Measurements from ENCODE around the gene DECR2. TPM values are rescaled to one million over a fixed set of nuclear protein-coding genes. Genes with fewer than 3 reads are reported as not detected.

DECR2 gene, protein sequence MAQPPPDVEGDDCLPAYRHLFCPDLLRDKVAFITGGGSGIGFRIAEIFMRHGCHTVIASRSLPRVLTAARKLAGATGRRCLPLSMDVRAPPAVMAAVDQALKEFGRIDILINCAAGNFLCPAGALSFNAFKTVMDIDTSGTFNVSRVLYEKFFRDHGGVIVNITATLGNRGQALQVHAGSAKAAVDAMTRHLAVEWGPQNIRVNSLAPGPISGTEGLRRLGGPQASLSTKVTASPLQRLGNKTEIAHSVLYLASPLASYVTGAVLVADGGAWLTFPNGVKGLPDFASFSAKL
- polyA plus RNA-seq (2013, experiment 1 of 2), result 12.8 TPM
- polyA plus RNA-seq (2013, experiment 2 of 2), result 15.0 TPM

DNA sequence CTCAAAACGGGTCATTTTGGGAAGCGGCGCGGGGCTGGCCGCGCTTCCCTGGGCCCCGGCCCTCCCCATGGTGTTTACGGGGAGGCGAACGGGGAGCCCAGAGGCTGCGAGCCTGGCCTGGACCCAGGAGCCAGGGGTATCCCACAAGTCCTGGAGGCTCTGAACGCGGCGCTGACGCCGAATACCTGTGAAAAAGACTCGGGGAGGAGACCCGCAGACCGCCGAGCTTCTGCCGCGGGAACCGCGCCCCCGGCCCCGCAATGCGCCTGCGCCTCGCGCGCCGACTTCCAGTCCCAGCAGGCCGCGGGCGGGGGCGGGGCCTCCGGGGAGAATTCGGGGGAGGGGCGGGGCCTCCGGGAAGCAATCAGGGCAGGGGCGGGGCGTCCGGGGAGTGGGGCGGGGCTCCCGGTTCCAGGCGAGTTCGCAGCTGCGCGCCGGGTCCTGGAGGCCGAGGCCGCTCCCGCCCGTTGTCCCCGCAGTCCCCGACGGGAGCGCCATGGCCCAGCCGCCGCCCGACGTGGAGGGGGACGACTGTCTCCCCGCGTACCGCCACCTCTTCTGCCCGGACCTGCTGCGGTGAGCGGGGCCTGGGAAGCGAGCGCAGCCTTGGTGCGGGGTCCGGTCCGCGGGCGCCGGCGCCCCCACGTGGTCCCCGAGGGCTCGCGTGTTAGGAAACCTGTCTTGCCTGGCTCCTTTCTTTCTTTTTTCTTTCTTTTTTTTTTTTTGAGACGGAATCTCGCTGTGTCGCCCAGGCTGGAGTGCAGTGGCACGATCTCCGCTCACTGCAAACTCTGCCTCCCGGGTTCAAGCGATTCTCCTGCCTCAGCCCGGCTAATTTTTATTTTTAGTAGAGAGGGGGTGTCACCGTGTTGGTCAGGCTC lies at the start of gene DECR2:
Gene DECR2, plus strand, starts transcription at position 418 of the 881 bp plus-strand sequence. Its CDS starts 79 bp downstream, at position 497.
- peaks cover 22% of the 10 kb centered on the region for H3K36me3 ChIP-seq (ENCODE audit: insufficient read depth, low read length)
- peak within 1 kb of the TSS; percentile 92 for H3K4me3 ChIP-seq (ENCODE audit: low read length)
- H3K27ac ChIP-seq (ENCODE audit: low read depth, low read length), result peak within 1 kb of the TSS; percentile 93
- H3K9me3 ChIP-seq (ENCODE audit: insufficient read depth, low read depth, low read length), result no peaks in the 10 kb centered on the region
- 1% methylated on average over 91 of the region's 91 CpGs for WGBS
- no peaks in the 10 kb centered on the region for H3K27me3 ChIP-seq (ENCODE audit: insufficient read depth, low read length)
- H3K9ac ChIP-seq (ENCODE audit: low read depth, low read length), result peak within 1 kb of the TSS; percentile 92
- peaks cover 8% of the 10 kb centered on the region for H3K4me1 ChIP-seq (ENCODE audit: insufficient read depth, low read length)

DNA sequence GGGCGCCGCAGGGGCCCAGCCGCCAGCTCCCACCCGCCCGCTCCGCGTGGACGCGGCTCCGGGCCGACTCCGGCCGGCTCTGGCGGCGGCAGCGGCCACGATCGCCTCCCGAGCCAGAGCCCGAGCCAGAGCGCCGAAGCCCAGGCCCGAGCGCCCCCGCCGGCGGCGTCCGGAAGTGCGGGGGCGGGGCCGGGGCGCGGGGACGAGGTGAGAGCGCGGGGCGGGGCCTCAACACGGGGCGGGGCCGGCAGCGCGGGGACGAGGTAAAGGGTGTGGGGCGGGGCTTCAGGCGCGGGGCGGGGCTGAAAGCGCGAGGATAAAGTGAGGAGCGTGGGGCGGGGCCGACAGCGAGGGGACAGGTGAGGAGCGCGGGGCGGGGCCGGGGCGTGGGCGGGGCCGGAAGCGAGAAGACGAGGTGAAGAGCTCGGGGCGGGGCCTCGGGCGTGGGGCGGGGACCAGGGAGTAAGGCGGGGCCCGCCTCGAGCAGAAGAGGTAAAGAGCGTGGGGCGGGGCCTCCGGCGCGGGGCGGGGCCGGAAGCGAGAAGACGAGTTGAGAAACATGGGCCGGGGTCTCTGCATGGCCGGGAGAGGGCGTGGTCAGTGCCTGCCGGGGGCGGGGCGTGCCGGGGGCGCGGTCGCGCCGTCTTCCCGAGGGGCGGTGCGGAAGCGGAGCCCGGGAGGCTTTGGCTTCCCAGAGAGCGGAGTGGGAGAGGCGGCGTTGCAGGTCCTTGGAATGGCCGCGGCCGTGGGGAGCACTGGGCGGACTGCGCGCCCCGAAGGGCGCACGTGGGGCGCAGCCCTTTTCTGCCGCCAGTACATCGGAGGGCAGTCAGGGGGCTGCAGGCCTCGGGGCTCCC lies 48.9 kb upstream of the DECR2 start, which contains the start of gene AXIN1:
Gene AXIN1, minus strand, starts transcription at position 177 of the 857 bp plus-strand sequence. CDS start 5,698 bp downstream, outside the sequence.
- WGBS, result 1% methylated on average over 113 of the region's 113 CpGs
- peak within 1 kb of the TSS; percentile 83 for H3K4me3 ChIP-seq (ENCODE audit: low read length)
- H3K9me3 ChIP-seq (ENCODE audit: insufficient read depth, low read depth, low read length), result no peaks in the 10 kb centered on the region
- no peak within 1 kb of the TSS for H3K27ac ChIP-seq (ENCODE audit: low read depth, low read length)
- H3K9ac ChIP-seq (ENCODE audit: low read depth, low read length), result peak within 1 kb of the TSS; percentile 86
- H3K36me3 ChIP-seq (ENCODE audit: insufficient read depth, low read length), result peaks cover 13% of the 10 kb centered on the region
- no peaks in the 10 kb centered on the region for H3K4me1 ChIP-seq (ENCODE audit: insufficient read depth, low read length)
- no peaks in the 10 kb centered on the region for H3K27me3 ChIP-seq (ENCODE audit: insufficient read depth, low read length)

DNA sequence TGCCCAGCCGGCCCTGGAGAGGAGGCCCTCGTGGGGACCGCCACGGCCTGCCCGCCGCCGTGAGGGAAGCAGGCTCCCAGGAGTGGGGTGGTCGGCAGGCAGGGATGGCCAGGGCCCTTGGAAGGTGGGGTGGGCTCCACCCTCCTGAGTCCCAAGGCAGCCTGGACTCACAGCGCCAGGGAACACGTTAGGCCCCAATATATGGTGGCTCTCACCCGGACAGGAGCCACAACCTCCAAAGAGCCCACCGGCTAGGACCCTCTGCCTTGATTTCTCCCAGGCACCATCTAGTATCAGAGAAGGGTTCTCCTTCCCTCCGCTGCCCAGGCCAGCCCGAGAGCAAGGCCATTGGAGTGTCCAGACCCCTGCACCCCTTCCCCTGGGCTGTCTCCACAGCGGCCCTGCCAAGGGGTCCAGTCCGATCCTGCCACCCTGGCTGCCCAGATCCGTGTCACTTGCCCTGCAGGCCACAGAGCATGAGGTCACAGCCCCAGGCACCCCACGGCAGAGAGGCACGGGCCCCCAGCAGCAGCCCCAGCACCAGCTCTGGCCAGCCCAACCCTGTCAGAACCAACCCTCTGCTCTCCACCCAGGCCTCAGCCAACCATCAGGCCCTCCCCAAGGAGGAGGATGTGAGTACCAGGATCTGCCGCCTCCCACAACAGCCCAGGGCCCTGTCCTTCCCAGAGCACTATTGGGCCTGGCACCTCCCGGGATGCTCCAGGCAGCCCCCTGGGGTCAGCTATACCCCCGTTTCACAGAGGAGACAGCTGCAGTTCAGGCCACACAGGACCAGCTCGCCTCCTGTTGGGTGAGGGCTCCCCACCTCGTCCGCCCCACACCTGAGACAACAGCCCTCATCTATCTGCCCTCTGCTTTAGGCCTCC lies 48.0 kb upstream of the DECR2 start:
- Histone ChIP-seq H3K4me3 (ENCODE audit: low read length) (peak overlapping the region; percentile 68), H3K4me1 (ENCODE audit: insufficient read depth, low read length) (no peaks in the 10 kb centered on the region), H3K27ac (ENCODE audit: low read depth, low read length) (no peak overlapping the region)

DNA sequence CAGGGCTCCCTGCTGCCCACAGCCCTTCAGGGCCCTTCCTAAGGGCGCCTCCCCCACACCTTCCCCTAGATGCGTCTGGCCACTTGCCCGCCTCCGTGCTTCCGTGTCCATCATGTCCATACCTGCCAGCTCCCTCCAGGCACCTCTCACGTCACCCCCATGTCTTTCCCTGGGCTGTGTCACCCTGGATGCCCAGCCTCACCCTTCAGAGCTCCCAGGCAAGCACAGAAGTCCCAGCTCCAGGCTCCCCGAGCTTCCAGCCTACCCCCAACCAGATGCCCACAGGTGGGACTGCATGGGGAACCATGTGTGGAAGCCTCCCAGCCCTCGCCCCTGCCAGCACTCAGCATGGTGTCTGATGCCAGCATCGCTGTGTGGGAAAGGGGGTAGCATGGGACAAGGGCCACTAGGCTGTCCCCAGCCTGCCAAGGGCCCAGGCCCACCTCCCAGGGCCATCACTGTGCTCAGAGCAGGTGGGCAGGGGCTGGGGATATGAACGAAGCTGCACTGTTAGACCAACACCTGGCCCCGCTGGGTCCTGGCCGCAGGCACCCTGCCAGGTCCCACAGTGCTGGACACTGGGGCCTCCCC lies 47.3 kb upstream of the DECR2 start:
- Histone ChIP-seq H3K4me3 (ENCODE audit: low read length) (no peak overlapping the region), H3K9me3 (ENCODE audit: insufficient read depth, low read depth, low read length) (no peaks in the 10 kb centered on the region), H3K36me3 (ENCODE audit: insufficient read depth, low read length) (peaks cover 11% of the 10 kb centered on the region), H3K4me1 (ENCODE audit: insufficient read depth, low read length) (no peaks in the 10 kb centered on the region), H3K9ac (ENCODE audit: low read depth, low read length) (no peak overlapping the region), H3K27ac (ENCODE audit: low read depth, low read length) (no peak overlapping the region), H3K27me3 (ENCODE audit: insufficient read depth, low read length) (no peaks in the 10 kb centered on the region)
- 93% methylated on average over 12 of the region's 12 CpGs for WGBS

More for the DNA sequence above, 48.0 kb upstream of the DECR2 start:
- H3K9ac ChIP-seq (ENCODE audit: low read depth, low read length), result peak overlapping the region; percentile 72; the same call in 1 of the 2 replicates
- H3K36me3 ChIP-seq (ENCODE audit: insufficient read depth, low read length), result peaks cover 13% of the 10 kb centered on the region
- no peaks in the 10 kb centered on the region for H3K27me3 ChIP-seq (ENCODE audit: insufficient read depth, low read length)
- no peaks in the 10 kb centered on the region for H3K9me3 ChIP-seq (ENCODE audit: insufficient read depth, low read depth, low read length)
- 68% methylated on average over 25 of the region's 25 CpGs for WGBS

DNA sequence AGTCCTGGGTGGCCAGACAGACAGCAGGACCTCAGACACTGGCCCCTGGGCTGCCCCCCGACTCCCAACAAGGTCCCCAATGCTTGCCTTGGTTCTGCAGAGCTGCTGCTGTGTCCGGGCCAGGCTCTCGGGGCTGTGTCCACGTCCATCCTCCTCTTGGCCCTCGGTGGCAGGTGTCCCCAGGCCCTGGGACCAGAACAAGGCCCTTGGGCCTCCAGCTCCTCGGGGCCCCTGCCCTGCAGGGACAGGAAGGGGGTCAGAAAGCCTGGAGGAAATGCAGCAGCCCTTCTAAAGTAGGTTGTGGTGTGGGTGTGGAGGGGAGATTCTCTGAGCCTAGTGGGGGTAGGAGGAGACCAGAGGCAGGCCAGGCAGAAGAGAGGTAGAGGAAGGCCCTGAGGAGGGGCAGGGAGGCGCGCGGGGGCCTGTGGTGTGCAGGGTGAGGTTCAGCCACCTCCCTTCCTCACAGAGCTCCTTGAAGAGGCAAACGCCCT lies 46.7 kb upstream of the DECR2 start:
- no peaks in the 10 kb centered on the region for H3K27me3 ChIP-seq (ENCODE audit: insufficient read depth, low read length)
- H3K9me3 ChIP-seq (ENCODE audit: insufficient read depth, low read depth, low read length), result no peaks in the 10 kb centered on the region
- H3K9ac ChIP-seq (ENCODE audit: low read depth, low read length), result no peak overlapping the region
- H3K36me3 ChIP-seq (ENCODE audit: insufficient read depth, low read length), result peaks cover 7% of the 10 kb centered on the region
- no peak overlapping the region for H3K27ac ChIP-seq (ENCODE audit: low read depth, low read length)
- no peaks in the 10 kb centered on the region for H3K4me1 ChIP-seq (ENCODE audit: insufficient read depth, low read length)
- no peak overlapping the region for H3K4me3 ChIP-seq (ENCODE audit: low read length)
- WGBS, result 93% methylated on average over 10 of the region's 10 CpGs

DNA sequence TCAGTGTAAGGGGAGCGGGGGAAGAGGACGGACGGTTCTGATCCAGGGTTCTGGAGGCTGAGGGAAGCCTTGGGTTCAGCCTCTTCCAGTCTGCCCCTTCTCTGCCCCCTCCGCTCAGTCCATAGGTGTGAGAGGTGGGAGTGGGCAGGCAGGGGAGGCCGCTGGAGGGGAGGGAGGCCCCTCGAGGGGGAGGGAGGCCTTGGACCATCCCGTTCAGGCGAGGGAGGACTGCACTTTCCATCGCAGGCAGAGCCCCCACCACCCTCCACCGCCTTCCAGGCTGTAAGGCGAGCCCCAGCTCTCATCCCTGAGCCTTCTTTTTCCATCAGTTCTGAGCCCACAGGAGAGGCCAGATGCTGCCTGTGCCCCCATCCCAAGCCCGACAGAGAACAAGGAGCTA lies 44.9 kb upstream of the DECR2 start:
- Histone ChIP-seq H3K4me3 (ENCODE audit: low read length) (no peak overlapping the region), H3K4me1 (ENCODE audit: insufficient read depth, low read length) (no peaks in the 10 kb centered on the region), H3K9ac (ENCODE audit: low read depth, low read length) (no peak overlapping the region), H3K36me3 (ENCODE audit: insufficient read depth, low read length) (no peaks in the 10 kb centered on the region), H3K9me3 (ENCODE audit: insufficient read depth, low read depth, low read length) (no peaks in the 10 kb centered on the region), H3K27me3 (ENCODE audit: insufficient read depth, low read length) (no peaks in the 10 kb centered on the region), H3K27ac (ENCODE audit: low read depth, low read length) (no peak overlapping the region)
- WGBS, result 82% methylated on average over 11 of the region's 12 CpGs

DNA sequence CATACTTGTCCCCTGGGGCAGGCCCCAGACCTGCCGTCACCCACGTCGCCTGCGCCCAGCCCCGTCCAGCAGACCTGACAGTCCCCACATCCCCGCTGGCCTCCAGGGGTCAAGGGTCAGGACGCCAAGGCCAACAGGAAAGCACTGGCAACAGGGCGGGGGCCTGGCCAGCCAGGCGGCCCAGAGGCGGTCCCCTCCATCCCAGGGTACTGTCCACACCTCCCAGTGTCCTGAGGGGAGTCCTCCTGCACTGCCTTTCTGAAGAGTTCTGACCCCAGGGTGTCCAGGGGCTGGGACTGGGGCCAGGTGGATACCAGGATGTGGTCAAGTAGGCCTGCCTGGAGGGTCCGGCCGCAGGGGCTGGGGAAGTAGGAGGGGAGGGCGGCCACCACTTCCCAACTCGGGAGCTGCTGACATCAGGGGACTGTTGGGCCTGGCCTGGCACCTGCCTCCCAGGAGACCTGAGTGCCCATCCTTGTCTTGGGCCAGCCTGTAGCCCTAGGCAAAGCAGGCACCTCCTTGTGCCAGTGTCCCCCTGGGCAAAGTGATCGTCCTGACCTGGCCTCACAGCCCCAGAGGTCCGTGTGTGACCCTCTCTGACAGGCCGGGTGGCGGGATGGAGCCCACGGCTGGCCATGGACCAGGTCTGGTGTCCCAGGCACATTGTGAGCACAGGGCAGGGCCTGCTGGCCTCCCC lies 42.5 kb upstream of the DECR2 start:
- Histone ChIP-seq H3K4me1 (ENCODE audit: insufficient read depth, low read length) (no peaks in the 10 kb centered on the region), H3K9me3 (ENCODE audit: insufficient read depth, low read depth, low read length) (no peaks in the 10 kb centered on the region), H3K27ac (ENCODE audit: low read depth, low read length) (no peak overlapping the region), H3K4me3 (ENCODE audit: low read length) (no peak overlapping the region), H3K36me3 (ENCODE audit: insufficient read depth, low read length) (no peaks in the 10 kb centered on the region), H3K9ac (ENCODE audit: low read depth, low read length) (no peak overlapping the region), H3K27me3 (ENCODE audit: insufficient read depth, low read length) (no peaks in the 10 kb centered on the region)
- 93% methylated on average over 19 of the region's 19 CpGs for WGBS

DNA sequence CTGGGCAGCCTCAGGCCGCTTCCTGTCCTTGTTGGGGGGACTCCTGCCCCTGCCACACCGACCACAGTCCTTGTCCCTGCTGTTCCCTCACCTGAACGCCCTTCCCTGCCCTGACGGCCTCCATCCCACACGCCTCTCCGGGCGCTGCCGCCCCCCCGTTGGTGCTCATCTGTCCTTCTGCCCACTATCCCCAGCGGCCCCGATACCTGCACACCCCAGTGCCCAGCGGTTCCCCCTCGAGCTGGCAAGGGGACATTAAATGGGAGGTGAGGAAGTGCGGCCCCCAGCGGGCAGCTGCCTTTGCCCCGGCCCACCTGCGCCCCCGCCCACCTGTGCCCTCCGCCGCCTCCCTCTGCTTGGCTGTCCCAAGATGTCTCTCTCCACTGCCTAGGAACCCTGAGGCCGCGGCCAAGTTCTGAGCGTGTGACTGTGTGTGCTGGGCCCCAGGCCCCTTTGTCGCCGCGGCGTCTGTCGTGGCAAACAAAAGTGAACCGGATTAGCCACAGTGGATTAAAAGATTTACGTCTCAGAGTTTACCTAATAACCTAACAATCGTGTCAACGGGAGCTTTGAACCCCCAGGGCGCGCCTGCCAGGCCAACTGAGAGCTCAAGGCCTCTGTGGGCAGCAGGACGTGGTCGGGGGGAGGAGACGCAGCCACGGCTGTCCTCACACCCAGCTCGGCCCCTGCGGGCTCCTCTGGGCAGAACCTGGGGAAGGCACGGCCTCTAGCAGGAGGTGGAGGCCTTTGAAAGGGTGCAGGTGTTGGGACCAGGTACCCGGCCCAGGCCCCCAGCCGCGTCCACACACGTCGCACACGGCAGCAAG lies 41.6 kb upstream of the DECR2 start:
- Histone ChIP-seq H3K9me3 (ENCODE audit: insufficient read depth, low read depth, low read length) (no peaks in the 10 kb centered on the region), H3K9ac (ENCODE audit: low read depth, low read length) (no peak overlapping the region), H3K27ac (ENCODE audit: low read depth, low read length) (no peak overlapping the region), H3K36me3 (ENCODE audit: insufficient read depth, low read length) (no peaks in the 10 kb centered on the region), H3K4me1 (ENCODE audit: insufficient read depth, low read length) (no peaks in the 10 kb centered on the region), H3K27me3 (ENCODE audit: insufficient read depth, low read length) (no peaks in the 10 kb centered on the region), H3K4me3 (ENCODE audit: low read length) (no peak overlapping the region)
- WGBS, result 93% methylated on average over 47 of the region's 47 CpGs

Data from HUES64 (cell line).